ENCODE data around the gene RAB11FIP5.
"Not testable (repeated sequence)": the region's sequence is repeated elsewhere in the genome, so short reads cannot be mapped to it uniquely, and the experiment has no call there.

RAB11FIP5 gene

DNA sequence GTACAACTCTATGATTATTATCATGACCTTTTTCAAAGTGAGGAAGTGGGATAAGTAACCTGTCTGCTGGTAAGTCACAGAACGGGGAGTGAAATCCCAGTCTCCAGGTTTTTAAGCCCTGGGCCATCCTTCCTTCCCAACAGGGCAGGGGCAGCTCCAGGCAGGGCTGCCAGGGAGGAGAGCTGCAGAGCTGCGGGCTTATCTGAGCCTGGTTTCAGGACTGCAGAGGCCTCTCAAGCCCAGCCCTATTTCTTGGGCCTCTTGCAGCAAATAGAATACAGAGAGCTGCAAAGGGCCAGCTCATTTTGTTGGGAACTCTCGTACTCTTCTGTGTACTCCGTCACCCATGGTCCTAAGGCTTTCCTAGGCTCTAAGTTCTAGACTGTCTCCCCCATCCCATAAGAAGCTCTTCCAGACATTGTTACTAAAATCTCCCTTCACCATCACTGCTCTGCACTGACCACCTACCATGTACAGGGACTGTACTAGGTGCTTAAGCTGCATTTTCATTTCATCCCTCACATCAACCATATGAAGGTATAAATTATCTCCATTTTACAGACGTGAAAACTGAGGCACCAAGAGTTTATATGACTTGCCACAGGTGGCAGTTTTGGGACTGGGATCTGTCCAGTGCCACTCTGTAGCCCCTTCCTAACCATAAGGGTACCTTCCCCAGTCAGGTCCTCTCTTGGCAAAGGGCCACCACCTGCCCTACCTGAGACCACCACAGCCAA is 3.1 kb downstream of the RAB11FIP5 start:
- no peak for DNase-seq

DNA sequence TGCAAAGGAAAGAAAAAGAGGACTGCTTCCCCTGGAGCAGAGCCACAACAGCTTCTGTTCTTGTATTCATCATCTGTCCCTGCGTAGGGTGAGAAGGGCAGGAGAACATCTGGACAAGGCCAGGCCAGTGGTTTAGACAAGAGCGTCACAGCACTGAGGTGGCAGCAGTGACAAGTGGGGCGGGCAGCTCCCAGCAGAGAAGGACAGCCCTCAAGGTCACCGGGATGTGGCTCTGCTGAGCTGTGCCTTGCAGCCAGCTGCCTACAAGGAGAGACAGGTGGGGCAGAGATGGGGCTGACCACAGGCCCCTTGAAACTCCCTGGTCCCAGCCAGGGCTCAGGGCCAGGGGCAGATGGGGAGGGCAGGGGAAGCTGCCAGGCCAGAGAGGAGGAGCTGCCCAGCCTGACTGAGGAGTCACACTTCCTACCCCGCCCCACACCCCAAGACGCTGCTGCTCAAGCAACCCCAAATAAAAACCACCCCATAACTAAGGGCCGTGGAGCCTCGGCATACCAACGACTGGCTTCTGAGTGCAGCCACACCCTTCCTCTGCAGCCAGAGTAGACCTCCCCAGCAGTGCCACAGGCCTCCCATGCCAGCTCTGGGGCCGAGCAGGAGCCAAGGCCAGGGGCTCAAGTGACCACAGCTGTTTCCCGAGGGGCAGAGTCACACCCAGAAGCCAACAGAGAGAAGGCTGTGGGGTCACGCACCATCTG is 5.4 kb downstream of the RAB11FIP5 start:
- DNase-seq = no peak

DNA sequence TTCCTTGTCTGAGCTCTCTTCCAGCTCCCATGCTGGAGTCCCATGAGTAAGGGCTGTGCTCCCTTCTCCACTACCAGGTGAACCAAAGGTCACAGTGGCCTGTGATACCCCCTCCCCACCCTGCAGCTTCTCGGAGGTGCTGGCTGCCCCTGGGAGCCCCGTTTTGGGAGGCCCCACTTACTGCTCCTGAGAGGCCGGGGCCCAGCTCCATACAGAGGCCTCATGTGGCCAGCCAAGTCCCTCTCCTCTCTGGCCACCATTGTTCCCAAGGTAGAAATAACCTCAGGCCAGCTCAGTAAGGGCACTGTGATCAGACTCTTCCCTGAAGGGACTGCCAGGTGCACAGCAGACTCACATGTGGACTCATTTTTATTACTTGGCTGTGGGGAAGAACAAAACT is 6.0 kb downstream of the RAB11FIP5 start:
- no peak for DNase-seq

DNA sequence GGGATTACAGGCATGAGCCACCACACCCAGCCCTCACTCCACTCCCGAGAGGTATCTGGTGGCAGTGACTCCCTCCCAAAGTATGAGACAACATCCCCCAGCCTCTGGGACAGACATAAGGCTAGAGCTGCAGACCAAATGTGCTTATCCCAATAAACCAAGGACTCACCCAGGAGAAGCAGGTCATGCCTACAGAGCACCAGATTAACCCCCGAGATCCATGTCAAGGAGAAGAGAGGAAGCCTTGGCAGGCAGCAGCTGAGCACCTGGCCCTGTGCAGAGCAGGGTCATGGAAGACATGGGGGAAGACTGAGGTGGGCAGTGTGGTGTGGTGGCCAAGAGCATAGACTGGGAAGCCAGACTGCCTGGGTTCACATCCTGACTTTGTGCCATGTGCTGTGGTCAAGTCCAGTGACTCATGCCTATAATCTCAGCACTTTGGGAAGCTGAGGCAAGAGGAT is 7.2 kb downstream of the RAB11FIP5 start:
- no peak for DNase-seq

DNA sequence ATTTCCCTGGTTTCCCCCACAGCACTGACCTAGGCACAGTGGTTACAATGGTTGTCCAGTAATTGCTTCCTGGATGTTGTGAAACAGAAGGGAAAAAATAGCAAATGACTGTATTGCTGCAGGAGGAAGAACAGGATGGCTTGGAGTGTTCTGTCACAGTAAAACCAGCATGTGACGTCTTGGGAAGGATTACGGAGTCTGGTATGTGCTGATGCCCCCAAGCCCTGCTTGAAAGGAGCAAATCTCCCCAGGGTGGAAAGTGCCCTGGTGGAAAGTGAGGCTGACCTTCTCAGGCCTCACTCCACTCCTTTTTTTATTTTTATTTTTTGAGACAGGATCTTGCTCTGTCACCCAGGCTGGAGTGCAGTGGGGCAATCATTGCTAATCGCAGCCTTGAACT is 7.8 kb downstream of the RAB11FIP5 start:
- DNase-seq = no peak

DNA sequence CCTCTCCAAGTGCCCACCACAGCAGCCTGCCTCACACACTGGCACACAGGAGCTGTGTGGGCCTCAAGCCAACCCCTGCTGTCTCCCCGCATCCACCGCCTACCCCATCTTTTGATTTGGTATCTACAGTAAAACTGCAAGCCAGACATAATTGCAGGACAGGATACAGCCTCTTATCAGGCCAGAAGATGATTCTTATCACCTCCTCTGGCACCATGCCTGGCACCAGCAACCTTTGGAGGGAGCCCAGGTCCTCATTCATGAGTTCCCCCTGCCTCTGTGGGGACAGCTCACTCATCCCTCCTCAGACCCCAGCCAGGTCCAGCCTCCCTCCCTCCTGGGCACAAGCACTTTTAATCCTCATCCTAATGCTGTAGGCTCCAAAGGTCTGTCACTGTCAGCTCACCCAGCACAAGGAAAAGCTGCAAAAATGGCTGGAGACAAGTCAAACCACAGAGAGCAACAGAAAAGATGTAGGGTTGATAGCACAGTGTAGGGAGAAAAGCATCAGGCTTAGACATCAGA is 9.7 kb downstream of the RAB11FIP5 start:
- DNase-seq = no peak

DNA sequence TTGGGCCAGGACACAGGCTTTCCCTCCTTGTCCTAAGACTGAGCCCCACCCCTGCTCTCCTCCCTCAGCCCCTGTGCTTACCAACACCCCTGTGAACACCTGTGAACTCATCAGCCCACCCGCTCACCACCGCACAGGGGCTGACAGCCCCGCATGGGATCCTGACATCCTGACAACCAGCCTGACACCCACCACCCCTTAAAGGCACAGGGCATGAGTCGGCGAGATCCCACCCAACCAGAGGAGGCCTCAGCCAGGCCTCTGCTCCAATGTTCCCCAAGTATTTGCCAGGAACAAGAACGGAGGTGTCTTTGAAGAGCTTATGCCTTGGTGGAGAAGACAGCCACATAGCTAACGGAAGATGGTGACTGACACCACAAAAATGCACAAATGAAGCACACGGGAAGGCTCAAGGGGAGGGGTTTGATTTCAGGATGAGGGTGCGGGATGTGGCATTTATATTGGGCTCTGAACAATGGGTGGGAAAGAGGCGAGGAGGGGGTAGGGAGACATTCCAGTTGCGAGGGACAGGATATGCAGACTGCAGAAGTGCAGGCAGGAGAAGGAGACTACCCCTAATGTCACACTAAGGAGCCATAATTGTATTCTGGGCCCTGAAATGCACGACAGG is 11.0 kb downstream of the RAB11FIP5 start:
- DNase-seq = no peak

DNA sequence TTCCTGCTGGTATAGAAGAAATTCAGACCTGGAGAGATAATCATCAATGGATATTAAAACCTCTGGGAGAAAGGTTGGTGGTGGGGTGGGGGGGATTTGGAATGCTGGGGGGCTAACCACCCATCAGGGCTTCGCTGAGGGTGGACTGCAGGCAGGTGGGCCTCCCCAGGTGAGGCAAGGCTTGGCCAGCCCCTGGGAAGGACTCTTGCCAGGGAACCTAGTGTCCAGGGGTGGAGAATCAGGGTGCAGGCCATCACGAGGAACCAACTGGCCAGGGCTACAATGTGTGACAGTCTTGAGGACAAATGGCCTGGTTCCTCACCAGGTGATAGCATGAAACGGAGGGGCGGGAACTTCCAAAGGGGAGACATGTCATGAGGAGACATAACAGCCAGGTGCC is 11.8 kb downstream of the RAB11FIP5 start:
- no peak for DNase-seq

DNA sequence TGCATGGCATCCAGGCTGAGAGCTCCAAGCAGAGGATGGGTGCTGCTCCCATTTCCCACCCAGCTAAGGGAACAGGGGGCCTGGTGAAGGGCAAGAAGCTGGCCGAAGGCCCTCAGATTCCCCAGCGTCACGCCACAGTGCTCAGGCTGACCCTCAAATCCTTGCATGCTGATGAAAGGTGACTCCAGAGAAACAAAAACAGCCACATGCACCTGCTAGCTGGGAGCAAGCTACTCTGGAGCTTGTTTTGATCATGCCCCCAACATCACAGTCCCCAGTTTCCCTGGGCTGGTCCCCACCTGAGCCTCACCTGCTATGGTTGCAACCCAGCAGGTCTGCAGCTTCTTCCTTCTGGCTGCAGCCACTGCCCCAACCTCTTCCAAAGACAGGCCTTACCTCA is 13.3 kb downstream of the RAB11FIP5 start:
- DNase-seq = no peak

DNA sequence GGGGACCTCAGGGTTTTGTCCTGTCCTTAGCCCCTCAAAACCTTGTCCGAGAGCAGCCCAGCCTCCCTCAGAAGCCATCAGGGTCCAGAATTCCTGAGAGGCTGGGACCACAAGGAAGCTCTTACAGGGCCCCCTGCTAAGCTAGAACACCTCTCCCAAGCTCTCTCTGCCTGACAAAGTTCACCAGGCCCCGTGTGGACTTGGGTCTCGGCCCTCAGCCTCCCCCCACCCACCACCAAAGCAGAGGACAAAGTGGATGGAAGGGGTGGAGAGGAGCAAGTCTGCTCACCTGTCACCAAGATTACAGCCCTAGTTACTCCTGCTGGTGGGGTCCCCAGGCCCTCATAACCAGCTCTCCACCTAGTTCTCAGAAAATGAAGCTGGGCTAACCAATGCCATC is 16.8 kb downstream of the RAB11FIP5 start:
- DNase-seq = no peak

DNA sequence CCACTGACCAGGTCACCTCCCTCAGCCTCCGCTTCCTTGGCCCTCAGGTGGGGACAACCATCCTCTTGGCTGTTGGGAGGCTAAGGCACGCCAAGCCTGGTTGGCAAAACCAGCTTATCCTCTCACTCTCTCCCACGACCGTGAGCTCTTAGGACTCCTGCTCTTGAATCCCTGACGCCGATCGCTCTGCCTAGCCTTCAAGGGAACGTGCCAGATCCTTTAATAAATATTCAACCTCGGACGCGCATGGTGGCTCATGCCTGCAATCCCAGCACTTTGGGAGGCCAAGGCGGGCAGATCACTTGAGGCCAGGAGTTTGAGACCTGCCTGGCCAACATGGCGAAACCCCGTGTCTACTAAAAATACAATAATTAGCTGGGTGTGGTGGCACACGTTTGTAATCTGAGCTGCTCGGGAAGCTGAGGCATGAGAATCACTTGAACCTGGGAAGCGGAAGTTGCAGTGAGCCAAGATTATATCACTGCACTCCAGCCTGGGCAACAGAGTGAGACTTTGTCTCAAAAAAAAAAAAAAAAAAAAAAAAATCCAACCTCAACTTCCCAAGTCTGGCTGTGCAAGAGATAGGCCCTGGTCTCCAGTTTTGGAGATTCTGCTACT is 19.0 kb downstream of the RAB11FIP5 start:
- DNase-seq = not testable (repeated sequence)

DNA sequence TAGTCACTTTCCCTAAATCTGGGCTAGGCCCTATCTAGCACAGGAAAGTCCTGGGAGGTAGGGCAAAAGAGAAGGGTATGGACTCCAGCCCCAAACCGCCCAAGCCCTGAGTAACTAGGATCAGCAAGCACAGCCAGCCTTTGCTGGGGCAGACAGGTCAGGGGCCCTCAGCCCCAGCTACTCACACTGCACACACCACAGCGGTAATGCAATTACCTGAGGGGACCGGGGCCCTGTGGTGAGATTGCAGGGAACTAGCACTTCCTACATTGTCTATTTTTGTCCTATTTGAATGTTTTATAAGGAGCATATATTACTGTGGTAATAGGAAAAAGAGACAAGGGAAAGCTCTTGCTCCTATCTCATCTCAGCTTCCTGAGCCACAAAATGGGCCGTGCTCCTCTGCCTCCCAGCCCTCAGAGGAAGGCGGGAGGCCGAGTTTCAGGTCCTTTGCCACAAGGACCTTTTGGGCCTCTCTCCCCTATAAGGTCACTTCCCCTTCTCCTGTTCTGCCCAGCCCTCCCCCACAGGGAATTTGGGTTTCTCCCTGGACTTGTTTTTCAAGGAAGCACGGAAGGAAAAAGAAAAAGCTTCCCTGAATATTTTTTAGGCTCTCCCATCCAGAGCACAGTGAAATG is 20.5 kb downstream of the RAB11FIP5 start:
- no peak for DNase-seq

DNA sequence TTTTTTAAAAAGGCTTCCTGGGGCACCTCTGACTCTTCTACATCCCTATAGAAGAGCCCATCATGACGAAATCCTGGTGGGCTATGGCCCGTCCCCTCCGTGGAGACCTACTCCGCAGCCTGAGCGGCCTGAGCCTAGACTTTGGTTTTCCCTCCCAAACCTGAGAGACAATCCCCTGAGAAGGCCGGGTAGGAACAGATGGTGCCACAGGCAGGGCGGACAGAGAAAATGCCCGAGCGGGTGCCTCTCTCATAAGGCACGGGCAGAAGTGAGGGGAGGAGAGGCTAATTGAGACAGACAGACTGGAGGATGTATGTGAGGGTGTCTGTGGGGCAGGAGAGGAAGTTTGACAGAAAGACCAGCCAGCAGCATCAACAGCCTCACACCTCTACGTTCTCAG is 21.1 kb downstream of the RAB11FIP5 start:
- DNase-seq = no peak

DNA sequence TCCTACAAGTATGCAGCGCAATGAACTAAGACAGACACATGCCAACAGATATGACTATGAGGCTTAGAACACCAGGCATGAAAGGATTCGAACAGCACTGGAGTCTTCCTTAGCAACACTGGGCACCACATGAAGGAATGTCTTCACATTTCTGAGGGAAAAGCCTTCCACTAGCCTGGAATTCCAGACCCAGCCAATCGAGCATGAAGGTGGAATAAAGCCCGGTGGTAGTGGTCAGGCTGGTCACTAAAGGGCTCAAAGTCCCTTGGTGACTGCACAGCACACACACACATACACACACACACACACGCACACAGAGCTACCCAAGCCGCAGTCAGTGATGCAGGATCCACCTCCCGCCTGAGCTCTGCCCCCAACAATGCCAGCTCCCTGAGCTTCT is 21.6 kb downstream of the RAB11FIP5 start:
- no peak for DNase-seq

DNA sequence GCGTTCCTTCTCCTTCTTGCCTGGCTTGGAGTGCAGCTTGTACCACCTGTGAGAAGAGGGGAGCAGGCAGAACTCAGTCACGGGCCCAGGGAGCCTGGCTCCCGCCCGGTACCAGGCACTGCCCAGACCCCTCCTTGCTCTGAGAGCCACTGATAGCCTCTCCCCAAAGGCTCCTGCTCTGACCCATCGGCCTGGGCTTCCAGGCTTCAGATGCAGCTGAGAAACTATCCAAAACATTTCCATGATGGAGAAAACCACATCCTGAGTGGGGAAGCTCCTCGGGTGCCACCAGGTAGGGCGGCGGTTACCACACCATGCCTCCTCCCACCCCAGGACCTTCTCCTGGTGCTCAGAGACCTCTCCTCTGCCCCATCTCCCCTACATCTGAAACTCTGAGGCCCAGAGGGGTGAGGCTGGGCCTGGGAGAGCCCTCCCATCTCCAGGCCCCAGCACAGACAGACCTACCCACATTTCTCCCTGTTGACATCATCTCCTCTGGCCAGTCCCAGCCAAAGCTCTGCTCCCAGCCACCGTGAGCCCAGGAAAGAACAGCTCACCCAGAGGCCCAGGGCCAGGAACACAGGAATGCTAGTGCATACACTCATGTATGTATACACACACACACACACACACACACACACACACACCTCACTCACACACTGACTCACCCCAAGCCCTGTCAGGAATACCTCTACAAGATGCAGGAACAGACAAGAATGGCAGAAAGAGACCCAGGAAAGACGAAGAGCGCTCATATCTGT is 23.3 kb downstream of the RAB11FIP5 start:
- peak; percentile 90 for DNase-seq

DNA sequence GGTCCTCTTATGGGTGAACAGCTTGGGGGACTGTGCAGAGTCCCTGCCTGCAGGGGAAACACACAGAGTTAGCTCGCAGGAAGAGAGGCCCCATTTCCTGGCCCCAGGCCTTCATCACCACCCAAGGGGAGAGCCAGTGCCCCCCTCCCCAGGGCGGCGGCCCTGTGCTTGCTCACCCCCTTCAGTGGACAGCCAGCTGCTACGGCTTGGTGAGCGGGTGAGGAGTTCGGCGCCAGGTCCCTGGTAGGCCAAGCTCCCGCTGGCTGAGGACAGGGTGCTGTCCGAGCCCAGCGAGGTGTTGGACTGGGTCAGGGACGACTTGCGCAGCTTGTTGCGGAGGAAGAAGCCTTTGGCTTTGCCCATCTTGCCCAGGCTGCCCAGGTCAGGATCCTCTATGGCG is 24.0 kb downstream of the RAB11FIP5 start:
- DNase-seq = no peak

DNA sequence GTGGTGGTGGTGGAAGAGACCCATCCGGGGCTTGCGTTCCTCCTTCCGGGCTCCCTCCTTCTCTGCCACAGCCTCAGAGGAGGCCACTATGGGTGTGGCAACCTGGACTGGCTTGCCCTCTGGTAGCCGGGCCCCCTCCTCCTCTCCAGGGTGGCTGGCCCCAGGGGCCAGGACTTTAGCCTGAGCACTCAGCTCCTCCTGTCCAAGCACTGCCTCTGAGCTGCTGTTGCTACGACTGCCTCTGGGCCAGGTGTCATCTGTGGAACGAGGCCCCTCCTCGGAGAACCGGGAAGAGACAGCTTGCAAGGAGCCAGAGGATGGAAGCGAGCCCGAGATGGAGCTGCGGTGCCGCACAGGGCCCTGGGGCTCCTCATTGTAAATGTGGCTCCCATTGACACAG is 24.5 kb downstream of the RAB11FIP5 start:
- DNase-seq = no peak

DNA sequence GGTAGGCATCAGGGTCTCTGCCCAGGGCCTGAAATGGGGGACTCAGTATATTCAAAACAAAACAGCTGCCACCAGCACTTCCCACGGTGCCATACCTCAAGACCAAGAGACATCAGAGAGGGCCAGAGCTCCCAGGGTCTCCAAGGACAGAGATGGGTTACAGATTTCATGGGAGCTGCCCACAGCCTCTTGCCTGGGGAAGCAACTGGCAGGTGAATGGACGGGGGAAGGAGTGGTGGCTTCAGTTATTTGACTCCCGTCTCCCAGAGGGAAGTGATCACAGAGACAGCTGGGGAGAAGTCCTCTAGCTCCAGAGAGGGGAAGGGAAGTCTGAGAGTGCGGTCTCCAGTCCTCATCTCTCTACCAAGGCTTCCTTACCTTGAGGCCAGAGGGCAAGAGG is 25.4 kb downstream of the RAB11FIP5 start:
- no peak for DNase-seq

DNA sequence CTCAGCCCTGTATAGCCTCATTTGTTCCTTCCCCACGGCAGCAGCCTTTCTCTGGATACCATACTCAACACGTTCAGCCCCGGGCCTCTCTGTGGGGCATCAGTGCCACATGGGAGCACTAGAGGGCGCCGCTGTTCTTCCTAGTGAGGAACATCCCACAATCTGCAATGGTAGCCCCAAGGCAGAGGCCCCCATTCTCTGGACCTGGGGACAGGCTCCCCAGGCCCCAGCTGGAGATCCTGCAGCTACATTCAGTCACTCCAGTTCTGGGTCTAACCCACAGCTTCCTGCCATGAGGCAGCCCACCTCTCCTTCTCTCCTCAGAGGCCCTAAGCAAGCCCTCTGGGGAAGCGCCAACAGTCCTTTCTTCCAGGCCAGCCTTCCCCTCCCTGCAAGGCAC is 27.1 kb downstream of the RAB11FIP5 start:
- peak; percentile 37 for DNase-seq

DNA sequence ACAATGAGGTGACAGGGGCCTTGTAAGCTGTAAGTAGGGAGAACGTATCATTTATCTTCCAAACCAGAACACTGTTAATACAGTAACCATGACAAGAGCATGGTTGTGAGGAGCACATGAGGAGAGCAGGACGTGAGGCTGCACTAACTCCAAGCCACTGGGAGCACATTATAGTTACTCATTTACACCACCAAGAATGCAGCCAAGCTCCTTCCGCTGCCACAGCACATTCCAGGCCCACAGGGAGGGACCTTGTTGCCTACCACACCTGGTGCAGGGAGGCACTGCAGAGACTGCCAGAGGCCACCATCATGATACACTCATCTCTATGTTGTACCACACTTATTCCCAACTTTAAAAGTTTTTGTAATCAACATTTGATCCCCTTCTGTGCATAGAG is 27.8 kb downstream of the RAB11FIP5 start:
- no peak for DNase-seq

DNA sequence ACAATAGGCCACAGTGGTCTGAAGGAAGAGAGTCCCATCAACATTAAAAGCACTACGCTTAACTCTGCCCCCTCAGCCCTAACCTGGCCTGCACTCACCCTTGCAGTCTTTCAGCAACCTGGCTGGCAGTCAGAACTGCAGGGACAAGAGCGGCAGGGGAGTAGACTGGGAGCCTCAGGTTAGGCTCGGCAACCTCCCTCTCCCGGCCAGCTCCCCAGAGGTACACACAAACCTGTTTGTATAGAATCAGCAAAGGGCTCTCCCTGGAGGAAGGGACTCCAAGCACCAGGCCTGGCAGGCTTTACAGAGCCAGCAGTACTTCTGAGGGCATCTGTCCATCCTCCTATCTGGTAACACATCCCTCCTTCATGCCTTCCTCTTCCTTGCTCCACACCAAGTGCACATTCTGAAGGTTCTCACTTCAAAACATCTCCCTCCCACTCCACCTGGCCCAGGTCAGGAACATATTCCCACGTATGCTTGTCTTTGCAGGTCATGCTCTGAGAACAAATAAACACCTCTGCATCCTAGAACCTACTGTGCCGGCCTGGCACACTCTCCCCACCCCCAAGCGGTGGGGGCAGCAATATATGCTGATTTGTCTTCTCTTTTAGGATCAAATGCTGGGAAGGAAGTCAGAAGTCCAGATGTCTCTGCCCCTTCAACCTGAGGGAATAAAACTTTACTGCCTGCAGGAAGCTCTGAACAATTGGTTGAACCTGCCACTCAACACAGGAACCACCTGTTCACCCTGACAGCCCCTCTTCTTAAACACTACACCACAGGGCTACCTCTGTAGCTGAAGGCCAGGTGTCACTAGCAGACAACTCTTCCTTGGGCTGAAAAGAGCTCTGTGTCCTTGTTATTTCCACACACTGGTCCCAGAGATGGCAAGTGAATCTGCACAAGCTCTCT is 28.6 kb downstream of the RAB11FIP5 start:
- no peak for DNase-seq

Data from amniotic stem cell (primary cell).